ENCODE data around the gene PACS2. TPM values are rescaled to one million over a fixed set of nuclear protein-coding genes. Genes with fewer than 3 reads are reported as not detected.
"Not testable (repeated sequence)": the region's sequence is repeated elsewhere in the genome, so short reads cannot be mapped to it uniquely, and the experiment has no call there.

PACS2 gene
- total RNA-seq, 1 donor from 2014 or later = 60.0 TPM

DNA sequence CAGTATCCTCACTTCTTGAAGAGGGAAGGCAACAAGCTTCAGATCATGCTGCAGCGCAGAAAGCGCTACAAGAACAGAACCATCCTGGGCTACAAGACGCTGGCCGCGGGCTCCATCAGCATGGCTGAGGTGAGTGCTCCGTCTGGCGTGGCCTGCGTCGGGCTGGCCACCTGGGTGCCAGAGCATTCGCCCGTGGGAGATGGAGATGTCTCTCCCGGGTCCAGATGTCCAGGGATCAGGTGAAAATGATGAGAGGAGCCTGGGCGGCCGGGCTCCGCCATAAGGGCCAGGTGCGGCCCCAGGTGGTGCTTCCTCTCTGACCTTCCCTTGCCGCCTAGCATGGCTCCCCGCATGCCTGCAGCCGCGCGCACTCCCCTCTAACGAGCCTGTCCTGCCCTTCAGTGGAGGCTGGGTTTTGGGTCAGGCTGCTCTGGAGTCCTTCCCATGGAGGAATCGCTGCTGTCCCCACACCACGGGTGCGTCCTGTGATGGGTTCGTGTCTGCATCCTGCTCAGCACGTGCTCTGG, 40.6 kb downstream of the PACS2 start:
- no peak overlapping the region for H3K27ac ChIP-seq (ENCODE audit: low read depth, low read length)
- no peak overlapping the region for H3K9ac ChIP-seq (ENCODE audit: low read depth in 1 of 3, low read length in 3 of 3)
- H3K36me3 ChIP-seq (ENCODE audit: control insufficient read depth in 3 of 3, insufficient read depth in 3 of 3, low read length in 3 of 3) = peaks cover 14 to 16% (median 14%) of the 10 kb centered on the region in 3 donors
- peaks cover 4 to 7% (median 5%) of the 10 kb centered on the region in 3 donors for H3K4me1 ChIP-seq (ENCODE audit: control insufficient read depth in 3 of 3, insufficient read depth in 3 of 3, low read length in 3 of 3)
- H3K4me3 ChIP-seq (ENCODE audit: low read length in 3 of 3) = no peak overlapping the region
- no peaks in the 10 kb centered on the region for H3K9me3 ChIP-seq (ENCODE audit: control insufficient read depth in 3 of 3, low read length in 3 of 3)
- H3K27me3 ChIP-seq (ENCODE audit: control insufficient read depth in 3 of 3, insufficient read depth in 3 of 3, low read length in 3 of 3) = no peaks in the 10 kb centered on the region

DNA sequence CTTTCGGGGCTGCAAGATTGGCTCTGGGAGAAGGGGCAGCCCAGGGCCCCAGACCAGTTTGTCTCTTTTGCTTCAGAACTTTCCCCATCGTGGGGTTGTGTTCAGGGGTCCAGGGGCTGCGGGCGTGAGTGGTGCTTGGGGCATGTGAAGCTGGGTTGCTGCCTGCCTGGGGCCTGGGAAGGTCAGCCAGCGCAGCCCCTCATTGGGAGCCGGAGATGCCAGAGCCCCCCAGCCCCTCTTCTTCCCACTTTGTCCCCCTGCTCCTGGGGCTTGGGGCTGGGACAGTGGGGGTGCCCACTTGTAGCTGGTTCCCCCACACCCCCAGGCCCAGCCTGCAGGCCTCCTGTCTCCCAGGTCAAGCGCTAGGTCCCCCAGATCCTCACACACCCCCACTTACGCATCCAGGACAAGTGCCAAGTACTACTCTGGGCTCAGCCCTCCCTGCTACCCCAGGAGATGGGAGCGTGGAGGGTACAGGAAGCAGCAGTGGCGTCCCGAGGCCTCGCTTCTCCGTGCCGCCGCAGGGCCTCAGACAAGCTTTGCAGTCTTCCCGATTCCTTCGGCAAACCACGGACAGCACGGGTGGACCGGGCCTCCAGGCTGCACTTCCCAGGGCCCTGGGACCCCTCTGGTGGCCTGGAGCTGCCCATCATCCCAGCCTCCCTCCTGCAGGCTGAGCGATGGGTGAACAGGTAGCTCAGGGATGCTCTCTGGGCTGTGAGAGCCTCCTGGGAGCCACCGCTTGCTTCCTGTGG, 41.5 kb downstream of the PACS2 start:
- H3K36me3 ChIP-seq (ENCODE audit: control insufficient read depth in 3 of 3, insufficient read depth in 3 of 3, low read length in 3 of 3) = peaks cover 16 to 19% (median 18%) of the 10 kb centered on the region in 3 donors

DNA sequence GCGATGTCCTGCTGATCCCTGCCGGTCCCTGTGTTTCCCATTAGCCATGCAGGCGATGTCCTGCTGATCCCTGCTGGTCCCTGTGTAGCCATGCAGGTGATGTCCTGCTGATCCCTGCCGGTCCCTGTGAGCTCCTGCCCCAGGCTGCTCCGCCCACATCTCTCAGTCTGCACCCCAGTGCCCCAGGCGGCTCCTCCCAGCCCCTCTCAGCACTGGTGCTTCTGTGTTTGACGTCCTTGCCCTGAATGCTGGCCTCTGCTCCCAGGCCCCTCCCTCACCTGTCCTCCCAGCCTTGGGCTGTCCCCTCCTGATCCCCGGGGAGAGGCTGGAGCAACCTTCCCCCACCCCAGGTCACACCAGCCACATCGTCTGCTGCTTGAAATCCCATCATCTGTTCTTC, 42.4 kb downstream of the PACS2 start:
- Histone ChIP-seq H3K27ac (ENCODE audit: low read depth, low read length) (no peak overlapping the region), H3K27me3 (ENCODE audit: control insufficient read depth in 3 of 3, insufficient read depth in 3 of 3, low read length in 3 of 3) (no peaks in the 10 kb centered on the region), H3K36me3 (ENCODE audit: control insufficient read depth in 3 of 3, insufficient read depth in 3 of 3, low read length in 3 of 3) (peaks cover 16 to 19% (median 18%) of the 10 kb centered on the region in 3 donors), H3K4me1 (ENCODE audit: control insufficient read depth in 3 of 3, insufficient read depth in 3 of 3, low read length in 3 of 3) (peaks cover 2 to 3% (median 3%) of the 10 kb centered on the region in 3 donors), H3K9me3 (ENCODE audit: control insufficient read depth in 3 of 3, low read length in 3 of 3) (no peaks in the 10 kb centered on the region), H3K9ac (ENCODE audit: low read depth in 1 of 3, low read length in 3 of 3) (no peak overlapping the region), H3K4me3 (ENCODE audit: low read length in 3 of 3) (no peak overlapping the region)

More for the DNA sequence above, 41.5 kb downstream of the PACS2 start:
- no peak overlapping the region for H3K27ac ChIP-seq (ENCODE audit: low read depth, low read length)
- H3K4me1 ChIP-seq (ENCODE audit: control insufficient read depth in 3 of 3, insufficient read depth in 3 of 3, low read length in 3 of 3) = peaks cover 4 to 7% (median 5%) of the 10 kb centered on the region in 3 donors
- no peaks in the 10 kb centered on the region for H3K27me3 ChIP-seq (ENCODE audit: control insufficient read depth in 3 of 3, insufficient read depth in 3 of 3, low read length in 3 of 3)
- no peak overlapping the region for H3K4me3 ChIP-seq (ENCODE audit: low read length in 3 of 3)
- no peaks in the 10 kb centered on the region for H3K9me3 ChIP-seq (ENCODE audit: control insufficient read depth in 3 of 3, low read length in 3 of 3)
- peak overlapping the region in 1 of 3 donors; percentile 16 for H3K9ac ChIP-seq (ENCODE audit: low read depth in 1 of 3, low read length in 3 of 3)

DNA sequence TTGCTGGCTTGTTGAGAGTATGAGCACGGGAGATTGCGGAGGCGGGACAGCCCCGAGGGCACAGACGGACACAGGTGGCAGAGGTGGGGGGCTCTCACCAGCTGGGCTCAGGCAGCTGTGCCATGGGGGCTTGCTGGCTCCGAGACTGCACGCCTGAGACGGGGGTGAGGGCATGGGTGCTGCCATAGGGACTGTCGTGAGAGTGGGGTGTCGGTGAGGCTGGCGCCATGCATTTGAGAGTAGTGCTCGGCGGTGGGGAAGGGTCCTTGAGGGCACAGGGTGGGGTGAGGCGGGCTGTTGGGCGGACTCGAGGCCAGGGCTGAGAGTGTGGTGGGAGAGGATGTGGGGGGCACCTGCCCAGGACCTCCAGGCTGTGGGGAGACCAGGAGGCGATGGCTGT, 43.1 kb downstream of the PACS2 start:
- H3K36me3 ChIP-seq (ENCODE audit: control insufficient read depth in 3 of 3, insufficient read depth in 3 of 3, low read length in 3 of 3) = peaks cover 16 to 19% (median 18%) of the 10 kb centered on the region in 3 donors
- no peaks in the 10 kb centered on the region for H3K9me3 ChIP-seq (ENCODE audit: control insufficient read depth in 3 of 3, low read length in 3 of 3)
- no peak overlapping the region for H3K9ac ChIP-seq (ENCODE audit: low read depth in 1 of 3, low read length in 3 of 3)
- H3K27me3 ChIP-seq (ENCODE audit: control insufficient read depth in 3 of 3, insufficient read depth in 3 of 3, low read length in 3 of 3) = no peaks in the 10 kb centered on the region
- H3K4me3 ChIP-seq (ENCODE audit: low read length in 3 of 3) = no peak overlapping the region
- H3K4me1 ChIP-seq (ENCODE audit: control insufficient read depth in 3 of 3, insufficient read depth in 3 of 3, low read length in 3 of 3) = no peaks in the 10 kb centered on the region
- no peak overlapping the region for H3K27ac ChIP-seq (ENCODE audit: low read depth, low read length)

DNA sequence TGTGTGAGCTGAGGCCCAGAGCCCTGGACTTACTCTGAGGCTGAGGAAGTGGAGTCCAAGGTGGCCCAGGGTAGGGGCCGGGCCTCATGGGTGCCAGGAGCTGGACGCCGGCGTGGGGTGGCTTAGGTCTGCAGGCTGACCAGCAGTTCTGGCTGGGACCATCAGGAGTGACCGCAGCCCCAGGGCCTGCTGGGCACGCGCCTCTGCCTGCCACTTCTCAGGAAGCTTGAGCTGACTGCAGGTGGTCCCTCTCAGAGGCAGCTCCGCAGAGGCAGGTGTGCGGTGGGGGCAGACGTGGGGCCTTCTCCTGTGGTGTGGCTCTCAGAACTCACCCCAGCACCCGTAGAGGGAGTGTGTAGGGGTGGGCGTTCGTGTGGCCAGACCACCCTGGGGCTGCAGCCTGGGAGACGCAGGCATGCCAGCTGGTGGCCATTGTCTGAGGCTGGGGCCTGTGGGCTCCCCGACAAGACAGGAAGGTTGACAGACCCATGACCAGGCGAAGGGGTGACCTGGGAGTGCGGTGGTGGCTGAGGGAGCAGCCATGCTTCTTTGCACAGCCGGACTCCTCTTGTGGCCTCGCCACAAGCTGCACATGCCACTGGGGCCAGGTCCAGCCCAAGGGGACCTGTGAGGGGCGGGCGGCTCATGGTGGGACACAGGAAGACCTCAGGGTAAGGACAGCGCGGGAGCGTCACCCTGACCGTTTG, 43.7 kb downstream of the PACS2 start:
- Histone ChIP-seq H3K9ac (ENCODE audit: low read depth in 1 of 3, low read length in 3 of 3) (no peak overlapping the region), H3K4me3 (ENCODE audit: low read length in 3 of 3) (no peak overlapping the region), H3K9me3 (ENCODE audit: control insufficient read depth in 3 of 3, low read length in 3 of 3) (no peaks in the 10 kb centered on the region), H3K27ac (ENCODE audit: low read depth, low read length) (no peak overlapping the region), H3K4me1 (ENCODE audit: control insufficient read depth in 3 of 3, insufficient read depth in 3 of 3, low read length in 3 of 3) (no peaks in the 10 kb centered on the region), H3K27me3 (ENCODE audit: control insufficient read depth in 3 of 3, insufficient read depth in 3 of 3, low read length in 3 of 3) (no peaks in the 10 kb centered on the region), H3K36me3 (ENCODE audit: control insufficient read depth in 3 of 3, insufficient read depth in 3 of 3, low read length in 3 of 3) (peaks cover 16 to 20% (median 18%) of the 10 kb centered on the region in 3 donors)

DNA sequence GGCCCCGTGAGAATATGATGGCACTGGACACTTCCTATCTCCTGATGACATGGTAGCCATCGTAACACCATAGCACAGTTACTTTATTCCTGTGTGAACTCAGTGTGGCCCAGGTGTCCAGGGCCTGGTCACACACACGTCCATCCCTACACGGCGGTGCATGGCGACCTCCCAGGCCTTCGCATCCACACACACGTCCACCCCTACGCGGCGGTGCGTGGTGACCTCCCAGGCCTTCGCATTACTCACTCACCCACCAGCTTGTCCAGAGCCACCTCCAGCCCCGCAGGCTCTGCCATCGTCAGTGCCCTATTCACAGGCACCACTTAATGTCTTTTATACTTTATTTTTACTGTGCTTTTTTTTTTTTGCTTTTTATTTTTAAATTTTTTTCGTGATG, 44.4 kb downstream of the PACS2 start:
- Histone ChIP-seq H3K9ac (ENCODE audit: low read depth in 1 of 3, low read length in 3 of 3) (no peak overlapping the region), H3K36me3 (ENCODE audit: control insufficient read depth in 3 of 3, insufficient read depth in 3 of 3, low read length in 3 of 3) (peaks cover 16 to 23% (median 18%) of the 10 kb centered on the region in 3 donors), H3K4me1 (ENCODE audit: control insufficient read depth in 3 of 3, insufficient read depth in 3 of 3, low read length in 3 of 3) (no peaks in the 10 kb centered on the region), H3K27ac (ENCODE audit: low read depth, low read length) (no peak overlapping the region), H3K27me3 (ENCODE audit: control insufficient read depth in 3 of 3, insufficient read depth in 3 of 3, low read length in 3 of 3) (no peaks in the 10 kb centered on the region), H3K9me3 (ENCODE audit: control insufficient read depth in 3 of 3, low read length in 3 of 3) (no peaks in the 10 kb centered on the region), H3K4me3 (ENCODE audit: low read length in 3 of 3) (no peak overlapping the region)

DNA sequence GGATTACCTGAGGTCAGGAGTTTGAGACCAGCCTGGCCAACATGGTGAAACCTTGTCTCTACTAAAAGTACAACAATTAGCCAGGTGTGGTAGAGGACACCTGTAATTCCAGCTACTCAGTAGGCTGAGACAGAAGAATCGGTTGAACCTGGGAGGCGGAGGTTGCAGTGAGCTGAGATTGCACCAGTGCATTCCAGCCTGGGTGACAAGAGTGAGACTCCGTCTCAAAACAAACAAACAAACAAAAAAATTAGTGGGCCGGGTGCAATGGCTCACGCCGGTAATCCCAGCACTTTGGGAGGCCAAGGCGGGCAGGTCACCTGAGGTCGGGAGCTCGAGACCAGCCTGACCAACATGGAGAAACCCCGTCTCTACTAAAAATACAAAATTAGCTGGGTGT, 46.9 kb downstream of the PACS2 start:
- not testable (repeated sequence) for H3K27ac ChIP-seq (ENCODE audit: low read depth, low read length); H3K9ac ChIP-seq (ENCODE audit: low read depth in 1 of 3, low read length in 3 of 3); H3K9me3 ChIP-seq (ENCODE audit: control insufficient read depth in 3 of 3, low read length in 3 of 3); H3K4me1 ChIP-seq (ENCODE audit: control insufficient read depth in 3 of 3, insufficient read depth in 3 of 3, low read length in 3 of 3); H3K27me3 ChIP-seq (ENCODE audit: control insufficient read depth in 3 of 3, insufficient read depth in 3 of 3, low read length in 3 of 3); H3K4me3 ChIP-seq (ENCODE audit: low read length in 3 of 3)
- H3K36me3 ChIP-seq (ENCODE audit: control insufficient read depth in 3 of 3, insufficient read depth in 3 of 3, low read length in 3 of 3) = peaks cover 10 to 12% (median 11%) of the 10 kb centered on the region in 3 donors

DNA sequence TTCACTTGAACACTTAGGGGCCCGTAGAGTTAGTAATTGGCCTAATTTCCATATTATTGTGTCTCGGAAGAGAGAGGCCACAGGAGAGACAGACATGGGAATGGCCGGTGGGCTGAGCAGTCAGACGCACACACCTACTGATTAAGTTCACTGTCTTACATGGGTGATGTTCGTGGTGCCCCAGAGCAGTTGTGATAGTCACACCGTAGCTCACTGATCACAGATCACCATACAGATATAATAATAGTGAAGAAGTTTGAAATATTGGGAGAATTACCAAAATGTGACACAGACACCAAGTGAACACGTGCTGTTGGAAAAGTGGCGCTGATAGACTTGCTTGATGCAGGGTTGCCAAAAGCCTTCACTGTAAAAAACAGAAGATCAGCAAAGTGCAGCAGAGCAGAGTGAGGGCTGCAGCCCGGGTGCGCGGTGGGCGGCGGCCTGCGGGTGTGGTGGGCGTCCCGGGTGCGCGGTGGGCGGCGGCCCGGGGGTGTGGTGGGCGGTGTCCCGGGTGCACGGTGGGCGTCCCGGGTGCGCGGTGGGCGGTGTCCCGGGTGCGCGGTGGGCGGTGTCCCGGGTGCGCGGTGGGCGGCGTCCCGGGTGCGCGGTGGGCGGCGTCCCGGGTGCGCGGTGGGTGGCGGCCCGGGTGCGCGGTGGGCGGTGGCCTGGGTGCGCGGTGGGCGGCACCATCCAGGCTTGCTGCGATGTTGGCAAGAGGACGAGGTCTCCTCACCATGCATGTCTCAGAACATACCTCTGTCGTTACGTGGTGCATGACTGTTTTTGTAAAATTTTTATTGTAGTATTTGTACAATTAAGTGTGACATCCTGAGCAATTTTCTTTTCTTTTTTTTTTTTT, 49.5 kb downstream of the PACS2 start:
- H3K27ac ChIP-seq (ENCODE audit: low read depth, low read length) = no peak overlapping the region
- no peak overlapping the region for H3K4me3 ChIP-seq (ENCODE audit: low read length in 3 of 3)
- no peaks in the 10 kb centered on the region for H3K27me3 ChIP-seq (ENCODE audit: control insufficient read depth in 3 of 3, insufficient read depth in 3 of 3, low read length in 3 of 3)
- peaks cover 11 to 28% (median 21%) of the 10 kb centered on the region in 3 donors for H3K36me3 ChIP-seq (ENCODE audit: control insufficient read depth in 3 of 3, insufficient read depth in 3 of 3, low read length in 3 of 3)
- H3K4me1 ChIP-seq (ENCODE audit: control insufficient read depth in 3 of 3, insufficient read depth in 3 of 3, low read length in 3 of 3) = no peaks in the 10 kb centered on the region
- no peak overlapping the region for H3K9ac ChIP-seq (ENCODE audit: low read depth in 1 of 3, low read length in 3 of 3)
- no peaks in the 10 kb centered on the region for H3K9me3 ChIP-seq (ENCODE audit: control insufficient read depth in 3 of 3, low read length in 3 of 3)

DNA sequence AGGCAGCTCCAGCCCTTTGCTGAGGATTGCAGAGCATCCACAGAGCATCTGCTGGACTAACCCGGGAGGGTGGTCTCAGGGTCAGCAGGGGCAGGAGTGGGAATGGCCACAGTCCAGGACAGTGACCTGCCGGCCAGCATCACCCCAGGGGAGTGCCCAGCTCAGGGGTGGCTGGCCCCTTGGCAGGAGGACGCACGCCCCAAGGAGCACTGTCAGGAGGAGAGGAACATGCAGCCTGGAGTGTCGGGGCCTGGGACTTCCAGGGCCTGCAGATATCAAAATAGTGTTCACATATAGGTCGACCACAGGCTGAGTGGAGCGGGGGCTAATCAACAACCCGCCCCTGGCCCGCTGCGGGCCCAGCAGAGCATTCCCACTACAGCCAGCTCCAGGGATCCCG, 50.6 kb downstream of the PACS2 start:
- Histone ChIP-seq H3K9me3 (ENCODE audit: control insufficient read depth in 3 of 3, low read length in 3 of 3) (no peaks in the 10 kb centered on the region), H3K4me1 (ENCODE audit: control insufficient read depth in 3 of 3, insufficient read depth in 3 of 3, low read length in 3 of 3) (no peaks in the 10 kb centered on the region), H3K36me3 (ENCODE audit: control insufficient read depth in 3 of 3, insufficient read depth in 3 of 3, low read length in 3 of 3) (peaks cover 11 to 28% (median 25%) of the 10 kb centered on the region in 3 donors), H3K9ac (ENCODE audit: low read depth in 1 of 3, low read length in 3 of 3) (peak overlapping the region in 1 of 3 donors; percentile 45), H3K4me3 (ENCODE audit: low read length in 3 of 3) (no peak overlapping the region), H3K27ac (ENCODE audit: low read depth, low read length) (no peak overlapping the region), H3K27me3 (ENCODE audit: control insufficient read depth in 3 of 3, insufficient read depth in 3 of 3, low read length in 3 of 3) (no peaks in the 10 kb centered on the region)

Measured in skeletal muscle tissue (tissue), 4 donors.